CD4-positive, alpha-beta T cell treated with Interleukin-17A for 4 hours (primary cell): ENCODE data around the gene WDR19.

Experiments used
- DNase-seq: peaks from one replicate; pipeline ENCODE4 v3.0.0-alpha.2; 2020; ENCODE audit warnings: mixed read lengths

Gene WDR19

GRCh38 chr4:39305912-39306677 lies 123.8 kb downstream of the WDR19 start:
- no peak for DNase-seq

- DNase-seq, result no peak
Measured at GRCh38 chr4:39308611-39309010, 126.3 kb downstream of the WDR19 start.

GRCh38 chr4:39312816-39313215 lies 130.5 kb downstream of the WDR19 start:
- DNase-seq, result no peak

GRCh38 chr4:39319676-39320075 lies 137.3 kb downstream of the WDR19 start:
- DNase-seq, result no peak

- DNase-seq, result no peak
Measured at GRCh38 chr4:39320381-39321115, 138.2 kb downstream of the WDR19 start.

GRCh38 chr4:39323821-39324220 lies 141.5 kb downstream of the WDR19 start:
- no peak for DNase-seq

- no peak for DNase-seq
Measured at GRCh38 chr4:39324446-39324845, 142.1 kb downstream of the WDR19 start.

GRCh38 chr4:39324897-39325613 lies 142.7 kb downstream of the WDR19 start:
- DNase-seq, result no peak

- DNase-seq, result no peak
Measured at GRCh38 chr4:39326468-39326977, 144.2 kb downstream of the WDR19 start.

- no peak for DNase-seq
Measured at GRCh38 chr4:39330353-39330752, 148.0 kb downstream of the WDR19 start.

- DNase-seq, result no peak
Measured at GRCh38 chr4:39331191-39331590, 148.9 kb downstream of the WDR19 start.
